HuH-7.5 (cell line): ENCODE data around the gene TSEN34.

Experiments used
- DNase-seq: peaks from one replicate; pipeline ENCODE4 v3.0.0; 2011; ENCODE audit warnings: low spot score

The TSEN34 gene

DNA sequence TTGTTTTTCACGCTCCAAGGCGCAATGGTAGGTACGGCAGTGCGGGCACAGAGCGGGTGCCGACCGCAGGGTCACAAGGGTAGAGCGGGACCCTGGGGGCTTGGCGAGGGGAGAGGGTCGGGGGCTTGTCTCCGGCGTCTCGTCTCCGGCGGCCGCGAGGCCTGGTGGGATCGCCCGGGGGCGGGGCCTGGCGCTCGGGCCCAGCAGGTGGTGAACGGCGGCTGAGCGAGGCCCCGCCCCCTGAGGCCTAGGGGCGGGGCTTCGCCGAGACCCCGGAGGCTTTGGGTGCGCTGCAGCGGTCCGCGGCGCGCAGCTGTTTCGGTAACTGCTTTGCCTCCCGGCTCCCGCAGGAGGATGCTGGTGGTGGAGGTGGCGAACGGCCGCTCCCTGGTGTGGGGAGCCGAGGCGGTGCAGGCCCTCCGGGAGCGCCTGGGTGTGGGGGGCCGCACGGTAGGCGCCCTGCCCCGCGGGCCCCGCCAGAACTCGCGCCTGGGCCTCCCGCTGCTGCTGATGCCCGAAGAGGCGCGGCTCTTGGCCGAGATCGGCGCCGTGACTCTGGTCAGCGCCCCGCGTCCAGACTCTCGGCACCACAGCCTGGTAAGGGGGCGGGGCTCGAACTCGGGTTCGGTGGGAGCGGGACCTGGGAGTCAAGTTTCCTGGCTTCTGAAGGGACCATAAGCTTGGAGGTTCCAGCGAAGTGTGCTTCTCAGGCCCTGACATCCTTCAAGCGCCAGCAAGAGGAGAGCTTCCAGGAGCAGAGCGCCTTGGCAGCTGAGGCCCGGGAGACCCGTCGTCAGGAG, at the start of gene TSEN34:
TSS of gene TSEN34 (plus strand) at position 298 of the 800 bp plus-strand sequence. CDS start at position 355, 57 bp downstream.
- DNase-seq, result peak; percentile 63

GRCh38 chr19:54141356-54141755, 49.8 kb upstream of the TSEN34 start:
- DNase-seq, result no peak

GRCh38 chr19:54142166-54142780, 48.8 kb upstream of the TSEN34 start:
- DNase-seq, result no peak

DNA sequence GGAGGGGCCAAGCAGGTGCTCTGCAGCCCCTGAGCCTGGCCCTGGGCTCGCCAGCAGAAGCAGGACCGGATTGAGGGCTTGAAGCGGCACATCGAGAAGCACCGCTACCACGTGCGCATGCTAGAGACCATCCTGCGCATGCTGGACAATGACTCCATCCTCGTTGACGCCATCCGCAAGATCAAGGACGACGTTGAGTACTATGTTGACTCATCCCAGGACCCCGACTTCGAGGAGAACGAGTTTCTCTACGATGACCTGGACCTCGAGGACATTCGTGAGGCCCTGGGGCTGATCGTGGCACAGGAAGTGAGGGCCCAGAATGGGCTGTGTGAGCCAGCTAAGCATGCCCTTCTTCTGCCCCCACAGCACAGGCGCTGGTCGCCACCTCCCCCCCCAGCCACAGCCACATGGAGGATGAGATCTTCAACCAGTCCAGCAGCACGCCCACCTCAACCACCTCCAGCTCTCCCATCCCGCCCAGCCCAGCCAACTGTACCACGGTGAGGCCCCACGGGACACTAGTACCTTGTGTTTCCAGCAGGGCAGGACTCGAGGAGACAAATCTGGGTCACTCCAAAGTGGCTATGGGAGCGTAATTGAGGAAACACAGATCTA, 45.5 kb upstream of the TSEN34 start:
- no peak for DNase-seq

DNA sequence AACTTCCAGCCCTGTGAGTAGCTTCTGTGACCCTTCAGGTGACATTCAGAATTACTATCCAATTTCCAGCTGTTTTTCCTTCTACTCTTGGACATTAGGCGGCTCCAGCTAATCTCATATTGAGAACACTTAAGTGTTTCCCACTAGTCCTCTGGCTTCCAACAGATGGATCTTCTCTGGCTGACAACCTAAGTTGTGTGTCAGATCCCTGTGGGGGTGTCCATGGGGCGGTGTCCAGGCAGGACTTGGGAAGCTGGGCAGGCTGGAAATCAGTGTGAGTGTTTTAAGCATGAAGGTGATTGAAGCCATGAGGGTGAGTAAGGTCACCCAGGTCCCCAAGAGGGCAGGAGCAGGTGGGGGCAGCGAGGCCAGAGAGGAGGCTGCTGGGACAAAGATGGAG, 43.4 kb upstream of the TSEN34 start:
- DNase-seq, result no peak

- no peak for DNase-seq
Observed at GRCh38 chr19:54148158-54148557, 43.0 kb upstream of the TSEN34 start.

- DNase-seq, result no peak
Observed at GRCh38 chr19:54149021-54149812, 41.9 kb upstream of the TSEN34 start.

GRCh38 chr19:54151362-54152035, 39.6 kb upstream of the TSEN34 start:
- no peak for DNase-seq

GRCh38 chr19:54152267-54152666, 38.8 kb upstream of the TSEN34 start:
- no peak for DNase-seq

DNA sequence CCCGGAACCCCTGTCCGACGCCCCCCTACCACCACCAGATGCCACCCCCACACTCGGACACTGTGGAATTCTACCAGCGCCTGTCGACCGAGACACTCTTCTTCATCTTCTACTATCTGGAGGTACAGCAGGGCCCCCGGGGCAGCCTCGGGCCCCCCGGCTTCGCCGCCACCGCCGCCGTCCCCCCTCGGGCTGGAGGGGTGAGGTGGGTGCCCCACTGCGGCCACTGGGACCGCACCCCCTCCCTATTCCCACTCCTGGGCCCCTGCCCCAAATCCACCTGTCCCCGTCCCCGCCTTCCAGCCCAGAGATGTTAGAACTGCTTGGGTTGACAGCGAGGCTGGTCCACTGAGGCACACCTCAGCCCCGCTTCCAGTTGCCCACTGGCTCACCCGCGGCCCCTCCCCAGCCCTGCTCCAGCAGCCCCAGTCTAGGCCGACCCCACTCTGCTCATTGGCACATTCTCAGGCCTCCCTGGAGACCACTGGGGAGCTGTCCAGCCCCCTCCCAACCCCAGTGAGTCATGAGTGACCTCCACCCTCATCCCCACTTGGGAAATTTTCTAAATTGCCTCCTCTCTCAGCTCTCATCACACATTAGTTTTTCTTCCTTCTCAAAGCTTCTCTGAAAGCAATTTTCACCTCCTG, 38.1 kb upstream of the TSEN34 start:
- DNase-seq, result no peak

DNA sequence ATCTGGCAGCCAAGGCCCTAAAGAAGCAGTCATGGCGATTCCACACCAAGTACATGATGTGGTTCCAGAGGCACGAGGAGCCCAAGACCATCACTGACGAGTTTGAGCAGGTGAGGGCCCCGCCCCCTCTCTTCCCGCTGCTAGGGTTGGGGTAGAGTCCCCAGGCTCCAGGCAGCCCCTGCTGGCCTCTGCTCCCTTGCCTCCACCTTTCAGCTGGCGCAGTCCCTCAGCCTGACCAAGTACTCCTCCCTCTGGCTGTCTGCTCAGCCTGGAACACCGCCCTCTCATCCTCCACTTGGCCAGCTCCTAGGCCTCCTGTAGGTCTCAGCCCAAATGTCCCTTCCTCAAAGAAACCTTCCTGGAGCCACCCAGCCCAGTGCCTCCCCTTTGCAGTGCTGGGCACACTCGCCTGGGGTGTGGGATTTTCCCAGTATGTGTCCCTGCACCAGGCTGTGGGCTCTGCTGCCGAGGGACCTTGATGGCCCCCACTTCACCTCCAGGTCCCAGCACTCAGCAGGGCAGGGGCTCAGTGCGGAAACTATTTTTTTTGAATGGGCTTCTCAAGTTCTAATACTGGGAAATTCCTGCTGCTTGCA, 37.3 kb upstream of the TSEN34 start:
- no peak for DNase-seq

DNA sequence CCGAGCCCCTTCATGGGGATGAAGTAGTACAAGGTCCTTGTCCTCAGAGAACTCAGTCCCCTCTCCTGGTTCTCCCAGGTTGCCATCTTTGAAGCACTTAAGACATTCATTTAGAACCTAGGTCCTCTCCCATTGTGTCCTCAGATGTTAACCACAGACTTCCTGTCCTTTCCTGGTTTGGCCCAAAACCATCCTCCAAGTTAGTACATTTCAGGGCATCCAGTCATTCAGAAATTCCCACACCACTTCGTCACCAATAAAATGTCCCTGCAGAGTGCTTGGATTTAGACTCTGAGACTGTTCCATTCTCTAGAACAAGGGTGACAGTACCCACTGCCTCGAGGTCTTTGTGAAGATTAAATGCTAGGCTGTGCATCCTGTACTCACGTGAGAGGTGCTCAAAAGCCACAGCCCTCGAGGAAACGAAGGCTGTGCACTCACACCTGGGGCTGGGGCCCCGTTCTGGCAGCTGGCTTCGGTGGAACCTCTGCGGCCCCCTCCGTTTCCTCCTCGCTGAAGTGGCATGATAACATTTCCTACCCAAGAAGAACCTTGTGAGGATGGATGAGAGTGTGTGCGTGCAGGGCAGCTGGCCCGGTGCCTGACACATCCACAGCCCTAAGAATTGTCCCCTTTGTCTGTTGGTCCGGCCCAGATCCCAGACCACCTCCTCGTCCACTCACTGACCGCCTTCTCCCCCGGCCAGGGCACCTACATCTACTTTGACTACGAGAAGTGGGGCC, 36.3 kb upstream of the TSEN34 start:
- DNase-seq, result no peak

GRCh38 chr19:54155694-54156093, 35.4 kb upstream of the TSEN34 start:
- no peak for DNase-seq

- DNase-seq, result no peak
Observed at GRCh38 chr19:54156490-54156889, 34.6 kb upstream of the TSEN34 start.

DNA sequence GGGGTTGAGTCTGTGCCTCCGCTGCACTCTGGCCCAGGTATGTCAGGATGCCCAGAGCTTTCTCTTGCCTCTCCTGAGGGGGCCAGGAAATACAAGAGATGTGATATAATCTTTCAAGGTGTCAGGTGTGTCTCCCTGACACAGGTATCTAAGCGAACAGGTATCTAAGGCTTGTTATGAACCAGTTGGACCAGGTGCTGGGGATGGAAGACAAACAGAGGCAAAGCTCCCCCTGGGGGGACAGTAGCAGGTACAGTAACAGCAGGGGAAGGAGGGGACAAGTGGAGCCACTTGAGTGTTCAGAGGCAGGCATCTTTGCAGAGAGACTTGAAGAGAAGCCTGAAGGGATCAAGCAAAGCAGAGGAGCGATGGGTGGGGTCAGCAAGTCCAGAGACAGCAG, 34.2 kb upstream of the TSEN34 start:
- no peak for DNase-seq

- no peak for DNase-seq
Observed at GRCh38 chr19:54158812-54159351, 32.2 kb upstream of the TSEN34 start.

DNA sequence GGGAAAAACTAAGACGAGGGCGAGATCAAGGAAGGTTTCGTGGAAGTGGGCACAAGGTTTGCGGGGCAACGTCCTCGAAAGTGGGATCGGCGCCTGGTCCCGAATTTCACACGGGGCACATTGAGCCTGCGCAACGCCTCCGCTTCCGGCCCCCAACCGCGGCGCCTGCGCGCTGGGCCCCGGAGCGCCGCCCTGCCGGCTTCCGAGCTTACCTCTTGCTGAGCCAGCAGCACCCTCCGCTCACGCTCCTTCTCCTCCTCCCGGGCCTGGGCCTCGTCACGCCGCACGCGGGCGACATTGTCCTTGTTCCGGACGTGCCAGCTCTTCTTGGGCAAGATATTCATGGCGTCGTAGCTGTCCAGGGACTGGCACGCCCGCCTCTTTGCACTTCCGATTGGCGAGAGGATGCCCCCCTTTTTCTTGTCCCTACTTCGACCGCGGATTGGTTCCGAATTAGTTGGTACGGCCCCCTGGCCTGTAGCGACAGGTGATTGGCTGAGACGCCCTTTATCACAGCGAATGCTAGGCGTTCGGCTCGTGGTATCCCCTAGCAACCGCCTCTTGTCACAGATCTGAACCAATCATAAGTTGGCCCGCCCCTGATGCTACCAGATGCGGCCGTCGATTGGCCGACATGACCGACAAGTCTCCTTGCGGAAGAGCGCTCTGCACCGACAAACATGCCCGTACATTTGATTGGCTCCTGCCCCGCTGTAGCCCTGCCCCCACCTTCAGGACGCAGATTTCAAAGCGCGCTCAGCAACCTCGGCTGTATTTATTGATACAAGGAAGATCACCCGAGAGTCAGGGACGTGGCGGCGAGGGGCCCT, 31.5 kb upstream of the TSEN34 start, which contains the start of gene LENG1:
TSS of gene LENG1 (minus strand) at position 370 of the 830 bp plus-strand sequence. CDS start at position 344, 26 bp downstream.
- peak; percentile 100 for DNase-seq

- no peak for DNase-seq
Observed at GRCh38 chr19:54160182-54160811, 30.8 kb upstream of the TSEN34 start.
